HepG2 (cell line): ENCODE results near the gene NDUFS1. TPM values are rescaled to one million over a fixed set of nuclear protein-coding genes. Genes with fewer than 3 reads are reported as not detected.

Experiments used
- ATF3 ChIP-seq: sonication (generic); formaldehyde crosslinking; IDR thresholded peaks from 2 replicates; pipeline ENCODE4 v1.4.0; 2020; ENCODE audit warnings: missing genetic modification reagents
- ELF4 ChIP-seq: sonication (generic); formaldehyde crosslinking; IDR thresholded peaks from 2 replicates; pipeline ENCODE4 v1.5.0; 2020; ENCODE audit warnings: missing genetic modification reagents, mild to moderate bottlenecking, moderate library complexity, borderline replicate concordance
- ELK4 ChIP-seq: sonication (generic); formaldehyde crosslinking; IDR thresholded peaks from 2 replicates; pipeline ENCODE4 v1.9.0; 2021; ENCODE audit warnings: missing genetic modification reagents, borderline replicate concordance
- FLYWCH1 ChIP-seq: sonication (generic); formaldehyde crosslinking; IDR thresholded peaks from 2 replicates; pipeline ENCODE4 v1.8.1; 2023; ENCODE audit warnings: mild to moderate bottlenecking, missing genetic modification reagents
- GRHL1 ChIP-seq: sonication (generic); formaldehyde crosslinking; conservative IDR thresholded peaks from 2 replicates; pipeline ENCODE4 v1.8.0; 2022; ENCODE audit warnings: missing genetic modification reagents
- HINFP ChIP-seq: sonication (generic); formaldehyde crosslinking; IDR thresholded peaks from 2 replicates; pipeline ENCODE4 v1.4.0; 2020; ENCODE audit warnings: low read depth, mild to moderate bottlenecking, missing genetic modification reagents
- HMG20A ChIP-seq: IDR thresholded peaks from 2 replicates; pipeline ENCODE4 v1.6.1; 2016; ENCODE audit warnings: borderline replicate concordance
- JUNB ChIP-seq: sonication (generic); formaldehyde crosslinking; IDR thresholded peaks from 2 replicates; pipeline ENCODE4 v1.8.0; 2022; ENCODE audit warnings: missing genetic modification reagents, mild to moderate bottlenecking, borderline replicate concordance
- MAX ChIP-seq: IDR thresholded peaks from 2 replicates; pipeline ENCODE4 v1.6.1; 2012; ENCODE audit warnings: inconsistent platforms
- NFIC ChIP-seq: IDR thresholded peaks from 2 replicates; pipeline ENCODE4 v1.6.1; 2012; ENCODE audit warnings: mild to moderate bottlenecking, low read length, inconsistent platforms
- PBX2 ChIP-seq: IDR thresholded peaks from 2 replicates; pipeline ENCODE4 v1.6.1; 2016; ENCODE audit warnings: control low read depth
- RFXAP ChIP-seq: sonication (generic); formaldehyde crosslinking; IDR thresholded peaks from 2 replicates; pipeline ENCODE4 v1.4.0; 2020; ENCODE audit warnings: missing genetic modification reagents, borderline replicate concordance
- SAP130 ChIP-seq: IDR thresholded peaks from 2 replicates; pipeline ENCODE4 v1.6.1; 2016; ENCODE audit warnings: low read depth
- SUZ12 ChIP-seq: fragments of 150-350 bp; IDR thresholded peaks from 2 replicates; pipeline ENCODE4 v1.6.1; 2014; ENCODE audit warnings: low read depth, low read length
- ZBTB7B ChIP-seq: sonication (generic); formaldehyde crosslinking; IDR thresholded peaks from 2 replicates; pipeline ENCODE4 v1.4.0; 2020; ENCODE audit warnings: missing genetic modification reagents
- ZC3H4 ChIP-seq: sonication (generic); formaldehyde crosslinking; IDR thresholded peaks from 2 replicates; pipeline ENCODE4 v1.4.0; 2020; ENCODE audit warnings: missing genetic modification reagents, borderline replicate concordance
- ZNF354B ChIP-seq: sonication (generic); formaldehyde crosslinking; IDR thresholded peaks from 2 replicates; pipeline ENCODE4 v1.8.0; 2022; ENCODE audit warnings: mild to moderate bottlenecking, missing genetic modification reagents
- ZNF570 ChIP-seq: sonication (generic); formaldehyde crosslinking; IDR thresholded peaks from 2 replicates; pipeline ENCODE4 v1.4.0; 2020; ENCODE audit warnings: mild to moderate bottlenecking, missing genetic modification reagents, borderline replicate concordance
- ZNF644 ChIP-seq: IDR thresholded peaks from 2 replicates; pipeline ENCODE4 v1.6.1; 2016; ENCODE audit warnings: low read depth
- ZNF678 ChIP-seq: sonication (generic); formaldehyde crosslinking; IDR thresholded peaks from 2 replicates; pipeline ENCODE4 v1.4.0; 2020; ENCODE audit warnings: mild to moderate bottlenecking, missing genetic modification reagents
- ZNF768 ChIP-seq: sonication (generic); formaldehyde crosslinking; IDR thresholded peaks from 2 replicates; pipeline ENCODE4 v1.4.0; 2020; ENCODE audit warnings: missing genetic modification reagents
- ZSCAN22 ChIP-seq: sonication (generic); formaldehyde crosslinking; IDR thresholded peaks from 2 replicates; pipeline ENCODE4 v1.4.0; 2020; ENCODE audit warnings: mild to moderate bottlenecking, missing genetic modification reagents
- polyA plus RNA-seq, 8 experiments: library from polyadenylated mRNA; depleted of rRNA in 3 of 8; stranded (reverse) in 7 of 8; unstranded in 1 of 8; fragments of >200 nt; fragmentation: Illumina TruSeq in 4 of 8; extraction: Trizol in 4 of 8; gene quantifications; 2 replicates each; pipeline versions ENCODE4 v1.2.1 to v1.2.3, GENCODE V29; 2011 to 2016; ENCODE audit warnings: low read depth in 4 of 8, missing spikeins in 1 of 8, mixed read lengths in 1 of 8; ENCODE audit not compliant: insufficient read depth in 1 of 8
- total RNA-seq, 5 experiments: library from RNA; depleted of rRNA; stranded (reverse); fragments of >200 nt; fragmentation: Illumina TruSeq; extraction: Trizol; gene quantifications; 2 replicates each; pipeline ENCODE4 v1.2.3, GENCODE V29; 2016; ENCODE audit warnings: low read depth in 1 of 5

Gene NDUFS1
- total and polyA plus RNA-seq, 2 of the 13 experiments (the other 11 are each of a cell fraction or from before 2014, with no cell fraction given): 139 to 242 TPM

GRCh38 chr2:206160125-206160806 is 1.0 kb upstream of the NDUFS1 start (continued):
- no peak for TF ChIP-seq HINFP (CRISPR knock-in tag)
- TF ChIP-seq MAX: no peak
- TF ChIP-seq ZNF570 (CRISPR knock-in tag): no peak
- no peak; the same call in 1 of the 2 replicates for TF ChIP-seq RFXAP
- no peak for TF ChIP-seq ZNF644 (CRISPR knock-in tag)
- no peak for TF ChIP-seq ZBTB7B
- no peak for TF ChIP-seq ELK4 (CRISPR knock-in tag)
- TF ChIP-seq ZNF768 (CRISPR knock-in tag): no peak
- TF ChIP-seq SUZ12: no peak
- TF ChIP-seq PBX2 (CRISPR knock-in tag): no peak
- TF ChIP-seq NFIC: no peak
- TF ChIP-seq ATF3 (CRISPR knock-in tag): no peak
- no peak for TF ChIP-seq ELF4 (CRISPR knock-in tag)
- TF ChIP-seq GRHL1 (CRISPR knock-in tag): no peak
- no peak for TF ChIP-seq HMG20A
- no peak for TF ChIP-seq FLYWCH1 (CRISPR knock-in tag)
- TF ChIP-seq ZNF354B: no peak
- no peak for TF ChIP-seq JUNB
- no peak for TF ChIP-seq ZSCAN22 (CRISPR knock-in tag)
- TF ChIP-seq ZNF678 (CRISPR knock-in tag): peak; percentile 67; the same call in 1 of the 2 replicates
- TF ChIP-seq SAP130: 0 out of 2 replicates have a peak, but pooled peaks have one; percentile 2
- no peak for TF ChIP-seq ZC3H4
